Measurements from ENCODE around the gene SMIM1.
"Not testable (repeated sequence)": the region's sequence is repeated elsewhere in the genome, so short reads cannot be mapped to it uniquely, and the experiment has no call there.

SMIM1 gene

GRCh38 chr1:3772715-3773571, at the start of gene SMIM1:
Gene SMIM1 (plus strand): TSS chr1:3772749. CDS start chr1:3775374, 2,625 bp downstream.
- in situ Hi-C loops (cut with HindIII; ENCODE audit: low sequenced_read_pairs): loop anchor here (5.0 kb wide), 1 partner anchor 44 kb away; no protein-coding TSS in a partner anchor

GRCh38 chr1:3722846-3723245, 49.7 kb upstream of the SMIM1 start:
- in situ Hi-C loops (cut with HindIII; ENCODE audit: low sequenced_read_pairs): no loop called here

GRCh38 chr1:3724416-3725030, 48.0 kb upstream of the SMIM1 start:
- in situ Hi-C loops (cut with HindIII; ENCODE audit: low sequenced_read_pairs): not testable (repeated sequence)

GRCh38 chr1:3725366-3725765, 47.2 kb upstream of the SMIM1 start:
- in situ Hi-C loops (cut with HindIII; ENCODE audit: low sequenced_read_pairs): no loop called here

- in situ Hi-C loops (cut with HindIII; ENCODE audit: low sequenced_read_pairs): no loop called here
These were observed 45.3 kb upstream of the SMIM1 start for GRCh38 chr1:3727042-3727824.

GRCh38 chr1:3727825-3728776, 44.4 kb upstream of the SMIM1 start:
- in situ Hi-C loops (cut with HindIII; ENCODE audit: low sequenced_read_pairs): no loop called here

GRCh38 chr1:3729594-3730542, 42.7 kb upstream of the SMIM1 start:
- in situ Hi-C loops (cut with HindIII; ENCODE audit: low sequenced_read_pairs): no loop called here

- in situ Hi-C loops (cut with HindIII; ENCODE audit: low sequenced_read_pairs): no loop called here
These were observed 41.9 kb upstream of the SMIM1 start for GRCh38 chr1:3730543-3731247.

GRCh38 chr1:3731583-3732433, 40.7 kb upstream of the SMIM1 start:
- in situ Hi-C loops (cut with HindIII; ENCODE audit: low sequenced_read_pairs): no loop called here

- in situ Hi-C loops (cut with HindIII; ENCODE audit: low sequenced_read_pairs): no loop called here
These were observed 40.0 kb upstream of the SMIM1 start for GRCh38 chr1:3732434-3733093.

- in situ Hi-C loops (cut with HindIII; ENCODE audit: low sequenced_read_pairs): no loop called here
These were observed 39.3 kb upstream of the SMIM1 start for GRCh38 chr1:3733094-3733882.

GRCh38 chr1:3733883-3734589, 38.5 kb upstream of the SMIM1 start:
- in situ Hi-C loops (cut with HindIII; ENCODE audit: low sequenced_read_pairs): no loop called here

GRCh38 chr1:3734602-3735001, 37.9 kb upstream of the SMIM1 start:
- in situ Hi-C loops (cut with HindIII; ENCODE audit: low sequenced_read_pairs): no loop called here

- in situ Hi-C loops (cut with HindIII; ENCODE audit: low sequenced_read_pairs): no loop called here
These were observed 37.4 kb upstream of the SMIM1 start for GRCh38 chr1:3735027-3735681.

GRCh38 chr1:3735688-3736087, 36.9 kb upstream of the SMIM1 start:
- in situ Hi-C loops (cut with HindIII; ENCODE audit: low sequenced_read_pairs): no loop called here
